Neutrophil (primary cell): ENCODE results near the gene HTRA1.
A peak's percentile ranks its signal among the peaks of the same experiment; 100 is the strongest.

ENCODE experiments used
- H3K27ac ChIP-seq: fragments of 200-600 bp; sonication (generic); 2 replicates; pipeline ENCODE4 v1.5.1; 2016; ENCODE audit warnings: mild to moderate bottlenecking, moderate library complexity
- H3K27me3 ChIP-seq: fragments of 200-600 bp; sonication (generic); 2 replicates; pipeline ENCODE4 v1.6.0; 2016; ENCODE audit warnings: mild to moderate bottlenecking
- H3K36me3 ChIP-seq: fragments of 200-600 bp; sonication (generic); 2 replicates; pipeline ENCODE4 v1.5.1; 2017
- H3K4me1 ChIP-seq, 2 experiments: fragments of 200-600 bp in 1 of 2; sonication (generic) in 1 of 2; 1 replicate in 1 of 2; 2 replicates in 1 of 2; pipeline versions ENCODE4 v1.5.1 to v1.6.1; 2013 to 2016; ENCODE audit warnings: low read depth in 1 of 2, low read length in 1 of 2, mild to moderate bottlenecking in 1 of 2, moderate library complexity in 1 of 2; ENCODE audit not compliant: control insufficient read depth in 1 of 2, insufficient read depth in 1 of 2
- H3K4me3 ChIP-seq, 2 experiments: fragments of 200-600 bp in 1 of 2; sonication (generic) in 1 of 2; 1 replicate in 1 of 2; 2 replicates in 1 of 2; pipeline ENCODE4 v1.5.1; 2013 to 2016; ENCODE audit warnings: low read depth in 1 of 2, low read length in 1 of 2, mild to moderate bottlenecking in 1 of 2, moderate library complexity in 1 of 2
- H3K9me3 ChIP-seq: fragments of 200-600 bp; sonication (generic); 2 replicates; pipeline ENCODE4 v1.5.1; 2016
- TF ChIP-seq, protein P1 (sequence below): fragments of 200-600 bp; sonication (generic); IDR thresholded peaks from 2 replicates; pipeline ENCODE4 v1.5.1; 2016; ENCODE audit warnings: antibody characterized with exemption

Gene HTRA1

GRCh38 chr10:122531261-122531660 is 69.9 kb downstream of the HTRA1 start:
- Histone ChIP-seq H3K4me3 (no peak overlapping the region), H3K27ac (no peak overlapping the region), H3K9me3 (no peaks in the 10 kb centered on the region), H3K4me1 (no peaks in the 10 kb centered on the region), H3K27me3 (peaks cover 58% of the 10 kb centered on the region), H3K36me3 (no peaks in the 10 kb centered on the region)
- TF ChIP-seq, protein P1, sequence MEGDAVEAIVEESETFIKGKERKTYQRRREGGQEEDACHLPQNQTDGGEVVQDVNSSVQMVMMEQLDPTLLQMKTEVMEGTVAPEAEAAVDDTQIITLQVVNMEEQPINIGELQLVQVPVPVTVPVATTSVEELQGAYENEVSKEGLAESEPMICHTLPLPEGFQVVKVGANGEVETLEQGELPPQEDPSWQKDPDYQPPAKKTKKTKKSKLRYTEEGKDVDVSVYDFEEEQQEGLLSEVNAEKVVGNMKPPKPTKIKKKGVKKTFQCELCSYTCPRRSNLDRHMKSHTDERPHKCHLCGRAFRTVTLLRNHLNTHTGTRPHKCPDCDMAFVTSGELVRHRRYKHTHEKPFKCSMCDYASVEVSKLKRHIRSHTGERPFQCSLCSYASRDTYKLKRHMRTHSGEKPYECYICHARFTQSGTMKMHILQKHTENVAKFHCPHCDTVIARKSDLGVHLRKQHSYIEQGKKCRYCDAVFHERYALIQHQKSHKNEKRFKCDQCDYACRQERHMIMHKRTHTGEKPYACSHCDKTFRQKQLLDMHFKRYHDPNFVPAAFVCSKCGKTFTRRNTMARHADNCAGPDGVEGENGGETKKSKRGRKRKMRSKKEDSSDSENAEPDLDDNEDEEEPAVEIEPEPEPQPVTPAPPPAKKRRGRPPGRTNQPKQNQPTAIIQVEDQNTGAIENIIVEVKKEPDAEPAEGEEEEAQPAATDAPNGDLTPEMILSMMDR, result no peak

- Histone ChIP-seq H3K9me3 (no peaks in the 10 kb centered on the region), H3K27me3 (peaks cover 61% of the 10 kb centered on the region), H3K36me3 (no peaks in the 10 kb centered on the region), H3K27ac (no peak overlapping the region), H3K4me3 (no peak overlapping the region), H3K4me1 (no peaks in the 10 kb centered on the region)
- TF ChIP-seq, protein P1, result no peak
Measured at GRCh38 chr10:122531939-122532338, 70.6 kb downstream of the HTRA1 start.

DNA sequence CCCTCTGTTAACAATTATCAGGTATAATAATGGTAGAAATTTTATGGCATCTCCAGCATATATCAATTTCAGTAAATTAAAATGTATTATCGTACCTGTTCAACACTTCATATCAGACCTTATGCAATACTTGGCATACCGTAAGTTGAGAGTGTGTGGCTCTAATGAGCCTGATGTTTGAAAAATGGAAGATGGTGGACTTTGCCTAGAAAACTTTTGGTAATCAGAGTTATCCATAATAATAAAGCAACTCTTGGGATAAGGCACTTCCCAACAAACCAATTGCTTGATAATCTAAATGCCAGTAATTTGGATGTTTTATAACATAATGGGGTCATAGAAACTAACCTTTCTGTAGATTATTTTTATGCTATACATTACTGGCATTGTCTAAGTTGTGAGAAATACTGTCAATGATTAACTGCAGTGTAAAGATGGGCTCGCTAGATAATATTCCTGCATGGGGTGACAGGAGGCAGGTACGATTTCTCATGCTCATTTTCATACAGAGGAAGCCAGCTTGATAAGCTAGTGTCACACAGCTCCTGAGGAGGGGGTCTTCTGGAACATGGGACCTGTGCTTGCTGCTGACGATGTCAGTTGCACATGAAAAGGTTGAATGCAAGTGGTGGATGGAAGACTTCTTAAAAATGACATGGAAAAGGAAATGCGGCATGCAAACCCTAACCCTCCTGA is 71.4 kb downstream of the HTRA1 start:
- H3K4me3 ChIP-seq, result no peak overlapping the region
- H3K4me1 ChIP-seq, result no peaks in the 10 kb centered on the region
- H3K9me3 ChIP-seq, result no peaks in the 10 kb centered on the region
- H3K27me3 ChIP-seq, result peaks cover 58% of the 10 kb centered on the region
- H3K36me3 ChIP-seq, result no peaks in the 10 kb centered on the region
- TF ChIP-seq, protein P1, result no peak
- no peak overlapping the region for H3K27ac ChIP-seq

DNA sequence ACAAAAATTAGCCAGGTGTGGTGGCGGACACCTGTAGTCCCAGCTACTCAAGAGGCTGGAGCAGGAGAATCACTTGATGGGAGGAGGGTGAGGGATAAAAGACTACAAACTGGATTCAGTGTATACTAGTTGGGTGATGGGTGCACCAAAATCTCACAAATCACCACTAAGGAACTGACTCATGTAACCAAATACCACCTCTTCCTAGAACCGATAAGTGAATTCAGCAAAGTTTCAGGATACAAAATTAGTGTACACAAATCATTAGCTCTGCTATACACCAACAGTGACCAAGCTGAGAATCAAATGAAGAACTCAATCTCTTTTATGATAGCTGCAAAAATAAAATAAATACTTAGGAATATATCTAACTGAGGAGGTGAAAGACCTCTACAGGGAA is 76.2 kb downstream of the HTRA1 start:
- Histone ChIP-seq H3K27me3 (peaks cover 11% of the 10 kb centered on the region), H3K36me3 (no peaks in the 10 kb centered on the region), H3K9me3 (no peaks in the 10 kb centered on the region), H3K4me1 (peaks cover 0 to 19% of the 10 kb centered on the region in 2 experiments), H3K27ac (no peak overlapping the region), H3K4me3 (no peak overlapping the region)
- TF ChIP-seq, protein P1, result no peak

DNA sequence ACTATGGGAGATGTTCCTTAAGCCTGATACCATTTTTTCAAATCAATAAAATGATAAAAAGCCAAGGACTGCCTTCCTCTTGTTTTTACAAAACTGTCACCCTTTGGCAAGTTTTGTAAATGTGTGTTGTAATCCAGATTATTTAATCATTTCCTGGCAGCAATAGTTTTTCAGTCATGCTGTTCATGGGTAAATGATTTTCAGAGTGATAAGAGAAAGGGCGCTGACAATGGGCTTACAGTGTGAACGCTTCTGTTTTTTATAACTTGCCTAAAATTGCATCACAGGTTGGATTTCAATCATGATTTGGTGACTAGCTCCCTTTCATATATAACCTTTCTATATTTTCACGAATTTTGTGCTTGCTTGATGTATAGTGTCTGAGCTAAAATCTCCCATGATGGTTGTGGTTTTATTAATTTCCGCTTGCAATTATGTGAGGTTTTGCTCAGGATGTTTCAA is 80.2 kb downstream of the HTRA1 start:
- Histone ChIP-seq H3K4me3 (peak overlapping the region in 1 of 2 experiments; percentile 1), H3K36me3 (no peaks in the 10 kb centered on the region), H3K4me1 (peaks cover 0 to 45% of the 10 kb centered on the region in 2 experiments), H3K27ac (no peak overlapping the region), H3K9me3 (no peaks in the 10 kb centered on the region), H3K27me3 (peaks cover under 1% of the 10 kb centered on the region)
- TF ChIP-seq, protein P1, result no peak
